ENCODE measurements around the gene PCBD1. TPM values are rescaled to one million over a fixed set of nuclear protein-coding genes. Genes with fewer than 3 reads are reported as not detected.

PCBD1 gene
- total RNA-seq, 2 donors from 2014 or later = 40.5 to 67.7 TPM

GRCh38 chr10:70885931-70886903 is 2.1 kb downstream of the PCBD1 start:
- peaks cover 45% of the 10 kb centered on the region for H3K4me1 ChIP-seq
- intact Hi-C loops (cut with DNase I) = no loop called here
- peak; percentile 32 to 78 (median 62) for DNase-seq
- H3K4me3 ChIP-seq = no peak overlapping the region
- 63 to 74% methylated on average over 17 to 18 of the region's 18 CpGs for WGBS, 2 donors
- ATAC-seq = no peak
- peaks cover 0 to 8% of the 10 kb centered on the region in 2 donors for H3K36me3 ChIP-seq (replicated peaks in 1 of 2; ENCODE audit: insufficient read depth in 1 of 2, low read depth in 2 of 2)
- H3K27ac ChIP-seq = peak overlapping the region; percentile 16 to 46 (median 34)
- no peaks in the 10 kb centered on the region for H3K27me3 ChIP-seq
- no peaks in the 10 kb centered on the region for H3K9me3 ChIP-seq
- TF ChIP-seq, protein P1, sequence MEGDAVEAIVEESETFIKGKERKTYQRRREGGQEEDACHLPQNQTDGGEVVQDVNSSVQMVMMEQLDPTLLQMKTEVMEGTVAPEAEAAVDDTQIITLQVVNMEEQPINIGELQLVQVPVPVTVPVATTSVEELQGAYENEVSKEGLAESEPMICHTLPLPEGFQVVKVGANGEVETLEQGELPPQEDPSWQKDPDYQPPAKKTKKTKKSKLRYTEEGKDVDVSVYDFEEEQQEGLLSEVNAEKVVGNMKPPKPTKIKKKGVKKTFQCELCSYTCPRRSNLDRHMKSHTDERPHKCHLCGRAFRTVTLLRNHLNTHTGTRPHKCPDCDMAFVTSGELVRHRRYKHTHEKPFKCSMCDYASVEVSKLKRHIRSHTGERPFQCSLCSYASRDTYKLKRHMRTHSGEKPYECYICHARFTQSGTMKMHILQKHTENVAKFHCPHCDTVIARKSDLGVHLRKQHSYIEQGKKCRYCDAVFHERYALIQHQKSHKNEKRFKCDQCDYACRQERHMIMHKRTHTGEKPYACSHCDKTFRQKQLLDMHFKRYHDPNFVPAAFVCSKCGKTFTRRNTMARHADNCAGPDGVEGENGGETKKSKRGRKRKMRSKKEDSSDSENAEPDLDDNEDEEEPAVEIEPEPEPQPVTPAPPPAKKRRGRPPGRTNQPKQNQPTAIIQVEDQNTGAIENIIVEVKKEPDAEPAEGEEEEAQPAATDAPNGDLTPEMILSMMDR (IDR thresholded peaks at IDR 0.05) = no peak
- no peak for TF ChIP-seq POLR2A (IDR thresholded peaks at IDR 0.05)

GRCh38 chr10:70885481-70885880 is 2.9 kb downstream of the PCBD1 start:
- Histone ChIP-seq H3K9me3 (no peaks in the 10 kb centered on the region), H3K36me3 (replicated peaks in 1 of 2; ENCODE audit: insufficient read depth in 1 of 2, low read depth in 2 of 2) (peaks cover 0 to 8% of the 10 kb centered on the region in 2 donors), H3K4me1 (peaks cover 38% of the 10 kb centered on the region), H3K27me3 (no peaks in the 10 kb centered on the region), H3K4me3 (no peak overlapping the region), H3K27ac (peak overlapping the region; percentile 16 to 46 (median 34))
- ATAC-seq (no peak), DNase-seq (no peak)
- intact Hi-C loops (cut with DNase I) = no loop called here
- 76 to 89% methylated on average over 4 of the region's 4 CpGs for WGBS, 2 donors
- TF ChIP-seq POLR2A (IDR thresholded peaks at IDR 0.05) = no peak
- TF ChIP-seq, protein P1 (IDR thresholded peaks at IDR 0.05) = no peak

DNA sequence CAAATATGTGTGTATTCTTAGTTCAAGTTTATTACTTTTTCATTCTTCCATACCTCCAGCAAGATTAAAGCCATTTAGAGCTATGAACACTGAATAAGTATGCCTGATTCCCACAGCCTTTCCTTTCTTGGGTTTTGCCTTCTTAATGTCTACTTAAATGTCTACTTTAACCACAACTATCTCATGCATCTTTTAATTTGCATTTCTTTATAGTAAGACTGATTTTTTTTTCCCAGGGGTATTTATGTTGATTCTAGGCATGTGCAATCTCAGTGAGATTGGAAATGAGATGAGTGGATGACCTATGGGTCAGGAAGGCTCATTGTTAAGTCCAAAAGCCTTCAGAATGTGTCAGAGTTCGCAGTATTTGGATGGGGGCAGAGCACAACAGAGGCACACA is 3.6 kb downstream of the PCBD1 start:
- Histone ChIP-seq H3K4me3 (no peak overlapping the region), H3K27ac (no peak overlapping the region), H3K36me3 (replicated peaks in 1 of 2; ENCODE audit: insufficient read depth in 1 of 2, low read depth in 2 of 2) (peaks cover 0 to 8% of the 10 kb centered on the region in 2 donors), H3K9me3 (no peaks in the 10 kb centered on the region), H3K4me1 (peaks cover 35% of the 10 kb centered on the region), H3K27me3 (no peaks in the 10 kb centered on the region)
- intact Hi-C loops (cut with DNase I) = no loop called here
- no peak for ATAC-seq
- TF ChIP-seq, protein P1 (IDR thresholded peaks at IDR 0.05) = no peak
- TF ChIP-seq POLR2A (IDR thresholded peaks at IDR 0.05) = no peak
- no peak for DNase-seq
- WGBS, 2 donors = 84 to 100% methylated on average over 1 of the region's 1 CpG

GRCh38 chr10:70880077-70880534 is 8.3 kb downstream of the PCBD1 start:
- TF ChIP-seq, protein P1 (IDR thresholded peaks at IDR 0.05) = peak; percentile 62 to 96 (median 93)
- TF ChIP-seq POLR2A (IDR thresholded peaks at IDR 0.05) = no peak
- H3K4me3 ChIP-seq = no peak overlapping the region
- H3K4me1 ChIP-seq = peaks cover under 1% of the 10 kb centered on the region
- H3K27ac ChIP-seq = no peak overlapping the region
- ATAC-seq = peak; percentile 88
- H3K27me3 ChIP-seq = no peaks in the 10 kb centered on the region
- peaks cover 0 to 12% of the 10 kb centered on the region in 2 donors for H3K36me3 ChIP-seq (replicated peaks in 1 of 2; ENCODE audit: insufficient read depth in 1 of 2, low read depth in 2 of 2)
- DNase-seq = peak; percentile 84 to 89 (median 86)
- WGBS, 2 donors = 3% methylated on average over 4 of the region's 4 CpGs
- H3K9me3 ChIP-seq = no peaks in the 10 kb centered on the region
- intact Hi-C loops (cut with DNase I) = no loop called here
